KMS-11 (cell line): ENCODE measurements around the gene CCDC9B.

Experiments
- H2AFZ ChIP-seq: fragments of 200-600 bp; sonication (generic); 2 replicates; pipeline ENCODE4 v1.6.1; 2016; ENCODE audit warnings: antibody characterized with exemption, mixed run types, low read depth
- H3K27ac ChIP-seq: fragments of 200-600 bp; sonication (generic); 2 replicates; pipeline ENCODE4 v1.6.1; 2016; ENCODE audit warnings: mild to moderate bottlenecking, mixed run types
- H3K27me3 ChIP-seq: fragments of 200-600 bp; sonication (generic); 2 replicates; pipeline ENCODE4 v1.6.1; 2017; ENCODE audit warnings: mild to moderate bottlenecking, low read depth, mixed run types, moderate library complexity; ENCODE audit not compliant: insufficient read depth
- H3K36me3 ChIP-seq: fragments of 200-600 bp; sonication (generic); 2 replicates; pipeline ENCODE4 v1.6.1; 2017; ENCODE audit warnings: mild to moderate bottlenecking, mixed run types; ENCODE audit not compliant: insufficient read depth
- H3K4me1 ChIP-seq: fragments of 200-600 bp; sonication (generic); 2 replicates; pipeline ENCODE4 v1.6.1; 2016; ENCODE audit warnings: mild to moderate bottlenecking, low read depth, mixed run types; ENCODE audit not compliant: poor library complexity, severe bottlenecking
- H3K4me2 ChIP-seq: fragments of 200-600 bp; sonication (generic); 2 replicates; pipeline ENCODE4 v1.7.0; 2016; ENCODE audit warnings: mild to moderate bottlenecking, mixed run types
- H3K4me3 ChIP-seq: fragments of 200-600 bp; sonication (generic); IDR thresholded peaks from 2 replicates; pipeline ENCODE4 v1.6.1; 2017; ENCODE audit warnings: low read depth, low read length, mixed read lengths; ENCODE audit not compliant: insufficient read depth
- H3K79me2 ChIP-seq: fragments of 200-600 bp; sonication (generic); 2 replicates; pipeline ENCODE4 v1.6.1; 2016; ENCODE audit warnings: low read depth, mixed run types; ENCODE audit not compliant: insufficient read depth
- H3K9ac ChIP-seq: fragments of 200-600 bp; sonication (generic); 2 replicates; pipeline ENCODE4 v1.6.1; 2016; ENCODE audit warnings: mild to moderate bottlenecking, mixed run types
- H4K20me1 ChIP-seq: fragments of 200-600 bp; sonication (generic); 2 replicates; pipeline ENCODE4 v1.6.1; 2016; ENCODE audit warnings: mild to moderate bottlenecking, mixed run types; ENCODE audit not compliant: insufficient read depth
- CTCF ChIP-seq: fragments of 200-600 bp; sonication (generic); conservative IDR thresholded peaks from 2 replicates; pipeline ENCODE4 v1.6.1; 2017; ENCODE audit warnings: low read depth, mild to moderate bottlenecking, antibody characterized with exemption, low read length, moderate library complexity, mixed read lengths

The CCDC9B gene

GRCh38 chr15:40340038-40340739 is 550 bp downstream of the CCDC9B start:
- no peak overlapping the region for H3K9ac ChIP-seq
- H3K4me2 ChIP-seq, result no peak overlapping the region
- H4K20me1 ChIP-seq, result no peaks in the 10 kb centered on the region
- no peak overlapping the region for H3K27ac ChIP-seq
- no peak overlapping the region for H2AFZ ChIP-seq
- no peaks in the 10 kb centered on the region for H3K79me2 ChIP-seq
- H3K36me3 ChIP-seq, result no peaks in the 10 kb centered on the region
- H3K4me1 ChIP-seq, result peaks cover 19% of the 10 kb centered on the region
- H3K4me3 ChIP-seq, result no peak overlapping the region
- TF ChIP-seq CTCF, result no peak
- no peaks in the 10 kb centered on the region for H3K27me3 ChIP-seq

DNA sequence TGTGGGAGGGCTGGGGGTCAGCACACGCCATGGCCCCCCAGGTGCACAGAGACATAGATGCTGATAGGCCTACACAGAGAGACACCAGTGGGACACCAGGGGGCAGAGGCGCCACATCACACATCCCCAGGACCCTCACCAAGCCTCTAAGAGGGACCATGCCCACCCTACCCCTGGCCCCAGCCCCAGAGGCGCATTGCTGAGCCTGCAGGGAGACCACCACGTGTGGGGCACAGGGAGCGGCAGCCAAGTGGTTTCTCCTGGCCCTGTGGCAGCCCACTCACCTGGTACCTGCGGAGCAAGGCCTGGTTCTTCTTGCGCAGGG is 1.2 kb downstream of the CCDC9B start:
- Histone ChIP-seq H3K27me3 (no peaks in the 10 kb centered on the region), H3K4me2 (no peak overlapping the region), H3K79me2 (no peaks in the 10 kb centered on the region), H3K4me1 (peaks cover 19% of the 10 kb centered on the region), H3K9ac (no peak overlapping the region), H4K20me1 (no peaks in the 10 kb centered on the region), H3K36me3 (no peaks in the 10 kb centered on the region), H3K4me3 (no peak overlapping the region), H2AFZ (no peak overlapping the region), H3K27ac (no peak overlapping the region)
- no peak for TF ChIP-seq CTCF

GRCh38 chr15:40338921-40339620 is 1.7 kb downstream of the CCDC9B start:
- Histone ChIP-seq H2AFZ (no peak overlapping the region), H3K4me3 (no peak overlapping the region), H3K36me3 (no peaks in the 10 kb centered on the region), H3K4me2 (no peak overlapping the region), H3K27me3 (no peaks in the 10 kb centered on the region), H3K4me1 (peaks cover 19% of the 10 kb centered on the region), H3K9ac (no peak overlapping the region), H3K27ac (no peak overlapping the region), H3K79me2 (no peaks in the 10 kb centered on the region), H4K20me1 (no peaks in the 10 kb centered on the region)
- no peak for TF ChIP-seq CTCF

GRCh38 chr15:40338041-40338657 is 2.6 kb downstream of the CCDC9B start:
- H3K27ac ChIP-seq, result no peak overlapping the region
- H3K4me2 ChIP-seq, result peak overlapping the region; percentile 37
- H3K9ac ChIP-seq, result no peak overlapping the region
- H3K79me2 ChIP-seq, result no peaks in the 10 kb centered on the region
- no peak overlapping the region for H3K4me3 ChIP-seq
- H3K36me3 ChIP-seq, result no peaks in the 10 kb centered on the region
- TF ChIP-seq CTCF, result peak; percentile 92
- H2AFZ ChIP-seq, result peak overlapping the region; percentile 67
- H3K27me3 ChIP-seq, result no peaks in the 10 kb centered on the region
- H3K4me1 ChIP-seq, result peaks cover 19% of the 10 kb centered on the region
- no peaks in the 10 kb centered on the region for H4K20me1 ChIP-seq
